ENCODE results near the gene BMPR1B. TPM values are rescaled to one million over a fixed set of nuclear protein-coding genes. Genes with fewer than 3 reads are reported as not detected.

The BMPR1B gene
- total and polyA plus RNA-seq, 2 donors (not counting 1 experiment from before 2014, with no cell fraction given): not detected

- POLR2A ChIA-PET: no interaction called here
- Mint-ChIP-seq H3K9me3 (ENCODE audit: insufficient read depth) (no peaks in the 10 kb centered on the region), H3K4me3 (no peak overlapping the region), H3K27me3 (no peaks in the 10 kb centered on the region), H3K4me1 (no peaks in the 10 kb centered on the region), H3K27ac (no peak overlapping the region)
- 100% methylated on average over 1 of the region's 8 CpGs for WGBS (ENCODE audit: insufficient coverage)
- H3K4me3 ChIP-seq (ENCODE audit: control extremely low read depth in 1 of 5, extremely low read depth in 1 of 5, insufficient read depth in 1 of 5, low read depth in 2 of 5, low read length in 4 of 5): no peak overlapping the region
- H3K36me3 ChIP-seq (replicated peaks in 1 of 2; ENCODE audit: control extremely low read depth in 1 of 2, control insufficient read depth in 1 of 2, extremely low read depth in 1 of 2, insufficient read depth in 2 of 2, low read length in 1 of 2): no peaks in the 10 kb centered on the region
- H2AFZ ChIP-seq (ENCODE audit: insufficient read depth, low read depth, low read length, poor library complexity, severe bottlenecking): no peak overlapping the region
- no peak for DNase-seq
- H3K4me1 ChIP-seq (ENCODE audit: control insufficient read depth in 2 of 2, insufficient read depth in 2 of 2, low read length in 2 of 2): no peaks in the 10 kb centered on the region
- H3K27ac ChIP-seq (ENCODE audit: low read length in 2 of 2): no peak overlapping the region
- no peaks in the 10 kb centered on the region for H3K79me2 ChIP-seq (ENCODE audit: control insufficient read depth, insufficient read depth, low read length)
- TF ChIP-seq CTCF (IDR thresholded peaks at IDR 0.05) (no peak), EZH2 (IDR thresholded peaks at IDR 0.05; ENCODE audit: borderline replicate concordance, insufficient read depth, low read depth, low read length, poor library complexity, severe bottlenecking) (no peak)
- H4K20me1 ChIP-seq (ENCODE audit: control insufficient read depth, insufficient read depth, low read length, poor library complexity, severe bottlenecking): no peaks in the 10 kb centered on the region
- no peak overlapping the region for H3K4me2 ChIP-seq (replicated peaks; ENCODE audit: low read depth, low read length, poor library complexity, severe bottlenecking)
- ATAC-seq (ENCODE audit: low read depth): no peak
- intact Hi-C loops (cut with micrococcal nuclease): no loop called here
- no peak overlapping the region for H3K9ac ChIP-seq (ENCODE audit: low read length)
- H3K9me3 ChIP-seq (ENCODE audit: control extremely low read depth in 1 of 3, control insufficient read depth in 2 of 3, insufficient read depth in 1 of 3, low read length in 2 of 3): no peaks in the 10 kb centered on the region
- H3K27me3 ChIP-seq (replicated peaks in 1 of 4; ENCODE audit: control extremely low read depth in 1 of 4, control insufficient read depth in 3 of 4, insufficient read depth in 4 of 4, low read length in 3 of 4): no peaks in the 10 kb centered on the region
- CTCF ChIA-PET: no interaction called here
Measured at GRCh38 chr4:95093936-95094929, 336.5 kb downstream of the BMPR1B start.

- no peaks in the 10 kb centered on the region for H4K20me1 ChIP-seq (ENCODE audit: control insufficient read depth, insufficient read depth, low read length, poor library complexity, severe bottlenecking)
- Mint-ChIP-seq H3K9me3 (ENCODE audit: insufficient read depth) (no peaks in the 10 kb centered on the region), H3K27ac (no peak overlapping the region), H3K27me3 (no peaks in the 10 kb centered on the region), H3K4me3 (no peak overlapping the region), H3K4me1 (no peaks in the 10 kb centered on the region)
- whole genome bisulfite sequencing (ENCODE audit: insufficient coverage): no CpG with 5 or more reads among the region's 1 CpG
- no peak overlapping the region for H3K4me2 ChIP-seq (replicated peaks; ENCODE audit: low read depth, low read length, poor library complexity, severe bottlenecking)
- no peak overlapping the region for H3K27ac ChIP-seq (ENCODE audit: low read length in 2 of 2)
- H3K79me2 ChIP-seq (ENCODE audit: control insufficient read depth, insufficient read depth, low read length): no peaks in the 10 kb centered on the region
- ATAC-seq (ENCODE audit: low read depth) (no peak), DNase-seq (no peak)
- CTCF ChIA-PET: no interaction called here
- H3K27me3 ChIP-seq (replicated peaks in 1 of 4; ENCODE audit: control extremely low read depth in 1 of 4, control insufficient read depth in 3 of 4, insufficient read depth in 4 of 4, low read length in 3 of 4): no peaks in the 10 kb centered on the region
- no peak overlapping the region for H3K9ac ChIP-seq (ENCODE audit: low read length)
- TF ChIP-seq CTCF (IDR thresholded peaks at IDR 0.05): no peak
- no peak for TF ChIP-seq EZH2 (IDR thresholded peaks at IDR 0.05; ENCODE audit: borderline replicate concordance, insufficient read depth, low read depth, low read length, poor library complexity, severe bottlenecking)
- intact Hi-C loops (cut with micrococcal nuclease): no loop called here
- no peak overlapping the region for H2AFZ ChIP-seq (ENCODE audit: insufficient read depth, low read depth, low read length, poor library complexity, severe bottlenecking)
- H3K9me3 ChIP-seq (ENCODE audit: control extremely low read depth in 1 of 3, control insufficient read depth in 2 of 3, insufficient read depth in 1 of 3, low read length in 2 of 3): no peaks in the 10 kb centered on the region
- H3K4me3 ChIP-seq (ENCODE audit: control extremely low read depth in 1 of 5, extremely low read depth in 1 of 5, insufficient read depth in 1 of 5, low read depth in 2 of 5, low read length in 4 of 5): no peak overlapping the region
- POLR2A ChIA-PET: no interaction called here
- H3K36me3 ChIP-seq (replicated peaks in 1 of 2; ENCODE audit: control extremely low read depth in 1 of 2, control insufficient read depth in 1 of 2, extremely low read depth in 1 of 2, insufficient read depth in 2 of 2, low read length in 1 of 2): no peaks in the 10 kb centered on the region
- no peaks in the 10 kb centered on the region for H3K4me1 ChIP-seq (ENCODE audit: control insufficient read depth in 2 of 2, insufficient read depth in 2 of 2, low read length in 2 of 2)
Measured at GRCh38 chr4:95095348-95095974, 337.7 kb downstream of the BMPR1B start.
